Stimulated activated CD4-positive, alpha-beta T cell treated with anti-CD3 and anti-CD28 coated beads, Interleukin-15, amount 100 ng/mL, for 48 hours (primary cell): ENCODE results near the gene STRN3.
"Not testable (repeated sequence)": the region's sequence is repeated elsewhere in the genome, so short reads cannot be mapped to it uniquely, and the experiment has no call there.

Experiments
- DNase-seq, 2 donors: peaks; one replicate each; pipeline ENCODE4 v3.0.0-alpha.2; 2020; ENCODE audit warnings: low read depth in 2 of 2

The STRN3 gene

GRCh38 chr14:31036552-31036951, 10.4 kb upstream of the STRN3 start:
- no peak for DNase-seq

- DNase-seq = no peak
Observed at GRCh38 chr14:31030469-31030868, 4.3 kb upstream of the STRN3 start.

GRCh38 chr14:31029016-31029970, 3.1 kb upstream of the STRN3 start:
- no peak for DNase-seq

GRCh38 chr14:31027847-31028246, 1.7 kb upstream of the STRN3 start:
- DNase-seq = no peak

GRCh38 chr14:31026450-31027235, 464 bp upstream of the STRN3 start:
- DNase-seq = peak; percentile 84 to 88

- DNase-seq = peak; percentile 22 to 23
Observed at GRCh38 chr14:31025367-31026076, 657 bp downstream of the STRN3 start, which contains the start of gene AP4S1. AP4S1 (plus strand) TSS chr14:31025649; CDS start chr14:31066197, 40,548 bp downstream.

GRCh38 chr14:31024577-31025366, 1.4 kb downstream of the STRN3 start:
- no peak for DNase-seq

- DNase-seq = no peak
Observed at GRCh38 chr14:31024010-31024480, 2.1 kb downstream of the STRN3 start.

- no peak for DNase-seq
Observed at GRCh38 chr14:31022386-31022785, 3.8 kb downstream of the STRN3 start.

GRCh38 chr14:31021576-31021949, 4.6 kb downstream of the STRN3 start:
- DNase-seq = no peak

- no peak for DNase-seq
Observed at GRCh38 chr14:31020834-31021575, 5.2 kb downstream of the STRN3 start.

- DNase-seq = no peak
Observed at GRCh38 chr14:31018057-31018645, 8.0 kb downstream of the STRN3 start.

- no peak for DNase-seq
Observed at GRCh38 chr14:31013841-31014240, 12.3 kb downstream of the STRN3 start.

- DNase-seq = no peak
Observed at GRCh38 chr14:31010935-31011334, 15.2 kb downstream of the STRN3 start.

GRCh38 chr14:31009836-31010574, 16.2 kb downstream of the STRN3 start:
- no peak for DNase-seq

GRCh38 chr14:31006703-31007102, 19.5 kb downstream of the STRN3 start:
- DNase-seq = no peak

- DNase-seq = not testable (repeated sequence)
Observed at GRCh38 chr14:31004007-31004406, 22.2 kb downstream of the STRN3 start.

- DNase-seq = no peak
Observed at GRCh38 chr14:31003284-31003683, 22.9 kb downstream of the STRN3 start.

- DNase-seq = no peak
Observed at GRCh38 chr14:31001339-31001658, 24.9 kb downstream of the STRN3 start.
